Left lobe of liver (tissue), 2 donors: ENCODE results near the gene DHRS4L2. TPM values are rescaled to one million over a fixed set of nuclear protein-coding genes. Genes with fewer than 3 reads are reported as not detected.

Experiments used
- ATAC-seq: fragments of 200-7000 bp; cut with Tn5 transposase; one replicate; pipeline ENCODE4 v1.9.1; 2020; ENCODE audit warnings: mild to moderate bottlenecking, moderate library complexity
- DNase-seq: peaks from one replicate; pipeline ENCODE4 v3.0.0-alpha.2; 2020; ENCODE audit warnings: low spot score
- total RNA-seq: library from RNA; stranded (reverse); gene quantifications from one replicate; pipeline ENCODE4 v1.2.1, GENCODE V29; 2021
- donor health status: DM: no; HTN: no; CAD: no; lungs with moderate emphysema.
- donor health status: DM: no; HTN: yes; CAD: no.

DHRS4L2 gene
- total RNA-seq, 1 donor from 2014 or later: 46.4 TPM

DNA sequence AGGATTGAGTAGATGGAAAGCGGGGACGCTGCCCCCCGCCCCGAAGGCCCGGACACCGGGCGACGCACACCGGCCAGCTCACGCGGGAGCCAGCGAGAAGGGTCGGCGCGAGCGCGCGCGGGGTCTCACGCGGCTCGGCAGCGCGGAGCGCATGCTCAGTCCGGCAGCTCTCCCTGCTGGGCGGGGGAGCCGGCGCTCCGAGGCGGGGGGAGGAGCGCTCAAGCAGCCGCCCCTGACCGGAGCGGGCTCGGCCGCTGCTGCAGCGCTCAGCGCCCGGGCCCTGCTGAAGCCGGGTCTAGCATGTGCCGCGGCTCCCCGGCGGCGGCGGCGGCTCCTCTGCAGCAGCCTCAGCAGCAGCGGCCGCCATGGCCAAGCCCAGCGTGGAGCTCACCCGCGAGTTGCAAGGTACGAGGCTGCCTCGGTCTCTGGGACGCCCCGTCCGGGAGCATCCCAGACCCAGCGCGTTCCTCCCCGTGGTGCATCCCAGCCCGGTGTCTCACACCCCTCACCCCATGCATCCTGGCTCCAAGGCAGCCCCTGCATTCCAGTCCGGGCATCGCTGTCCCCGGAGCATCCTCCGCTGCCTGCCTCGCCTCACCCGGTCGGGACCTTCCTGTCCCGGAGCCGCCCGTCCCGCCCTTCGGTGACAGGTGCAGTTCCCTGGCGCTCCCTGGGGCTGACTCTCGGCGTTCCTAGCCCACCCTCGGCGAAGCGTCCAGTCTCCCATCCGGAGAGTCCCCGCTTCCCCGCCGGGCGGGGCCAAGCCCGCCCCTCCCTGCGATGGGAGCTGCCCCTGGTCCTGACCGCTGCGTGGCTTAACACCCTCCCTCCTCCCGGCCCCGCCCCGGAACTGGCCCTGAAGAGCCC lies 63.3 kb downstream of the DHRS4L2 start, which contains the start of gene CARMIL3:
TSS of gene CARMIL3 (plus strand) at position 221 of the 867 bp plus-strand sequence. CDS start at position 366, 145 bp downstream.
- peak; percentile 70 for DNase-seq
- ATAC-seq: peak; percentile 91

GRCh38 chr14:24052656-24053547 lies 64.2 kb downstream of the DHRS4L2 start:
- no peak for DNase-seq
- ATAC-seq: no peak

GRCh38 chr14:24053548-24054323 lies 65.0 kb downstream of the DHRS4L2 start:
- DNase-seq (no peak), ATAC-seq (no peak)

DNA sequence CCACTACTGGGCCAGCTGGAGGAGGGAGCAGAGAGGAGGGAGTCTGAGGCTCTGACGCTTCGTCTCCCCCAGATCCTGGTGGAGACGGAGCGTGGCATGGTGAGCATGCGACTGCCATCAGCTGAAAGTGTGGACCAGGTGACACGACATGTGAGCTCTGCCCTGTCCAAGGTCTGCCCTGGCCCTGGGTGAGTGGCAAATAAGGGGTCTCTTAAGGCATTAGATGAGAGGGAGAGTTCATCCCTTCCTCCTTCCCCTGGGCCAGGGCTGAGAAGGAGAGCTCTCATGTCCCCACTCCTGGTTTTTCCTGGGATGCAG lies 65.6 kb downstream of the DHRS4L2 start:
- no peak for DNase-seq

DNA sequence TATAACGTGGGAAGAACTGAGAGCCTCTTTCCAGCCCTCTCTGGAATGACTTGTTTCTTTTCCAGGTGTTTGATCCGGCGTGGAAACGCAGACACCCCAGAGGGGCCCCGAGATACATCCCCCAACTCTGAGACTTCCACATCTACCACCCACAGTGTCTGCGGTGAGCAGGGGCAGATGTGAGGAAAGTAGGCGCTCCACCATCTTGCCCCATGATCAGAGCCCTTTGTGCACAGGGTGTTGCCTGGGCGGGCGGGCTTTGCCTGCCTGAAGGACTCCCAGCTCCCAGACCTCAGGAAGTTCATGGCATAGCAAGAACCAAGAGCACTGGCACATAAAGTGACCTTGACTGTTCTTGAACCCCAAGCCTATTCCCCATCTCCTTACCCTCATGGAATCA lies 65.9 kb downstream of the DHRS4L2 start:
- no peak for ATAC-seq
- no peak for DNase-seq

More for the DNA sequence above, 65.6 kb downstream of the DHRS4L2 start:
- no peak for ATAC-seq

Other genes starting within 250 kb of the DHRS4L2 start
- gene DHRS4, start 35.2 kb upstream of the DHRS4L2 start, total RNA-seq: 59.0 TPM
- gene CARMIL3, start 63.1 kb downstream of the DHRS4L2 start, total RNA-seq: 2.0 TPM
- gene CPNE6, start 82.6 kb downstream of the DHRS4L2 start, total RNA-seq: 0.40 TPM
- 590 TPM for gene PCK2, start 105.4 kb downstream of the DHRS4L2 start, total RNA-seq
- gene DCAF11, start 125.8 kb downstream of the DHRS4L2 start, total RNA-seq: 212 TPM
- gene NRL, start 126.0 kb downstream of the DHRS4L2 start, total RNA-seq: 3.5 TPM
- gene FITM1, start 141.7 kb downstream of the DHRS4L2 start, total RNA-seq: 34.9 TPM
- 98.1 TPM for gene PSME1, start 147.3 kb downstream of the DHRS4L2 start, total RNA-seq
- 24.2 TPM for gene EMC9, start 152.7 kb downstream of the DHRS4L2 start, total RNA-seq
- gene PSME2, start 157.7 kb downstream of the DHRS4L2 start, total RNA-seq: 124 TPM
- 28.6 TPM for gene RNF31, start 158.6 kb downstream of the DHRS4L2 start, total RNA-seq
- 25.1 TPM for gene IRF9, start 172.3 kb downstream of the DHRS4L2 start, total RNA-seq
- gene REC8, start 183.2 kb downstream of the DHRS4L2 start, total RNA-seq: 2.6 TPM
- 20.2 TPM for gene IPO4, start 199.9 kb downstream of the DHRS4L2 start, total RNA-seq
- gene TM9SF1, start 206.5 kb downstream of the DHRS4L2 start, total RNA-seq: 47.1 TPM
- 0.35 TPM for gene TSSK4, start 216.8 kb downstream of the DHRS4L2 start, total RNA-seq
- gene CHMP4A, start 224.6 kb downstream of the DHRS4L2 start, total RNA-seq: 14.4 TPM
- 5.0 TPM for gene MDP1, start 227.1 kb downstream of the DHRS4L2 start, total RNA-seq
- 66.7 TPM for gene NEDD8, start 243.4 kb downstream of the DHRS4L2 start, total RNA-seq
- 30.3 TPM for gene GMPR2, start 244.0 kb downstream of the DHRS4L2 start, total RNA-seq